DOHH2 (cell line): Measurements from ENCODE around the gene CDY2B.
"Not testable (repeated sequence)": the region's sequence is repeated elsewhere in the genome, so short reads cannot be mapped to it uniquely, and the experiment has no call there.

Experiments used
- EZH2phosphoT487 ChIP-seq: fragments of 200-600 bp; sonication (generic); IDR thresholded peaks from 2 replicates; pipeline ENCODE4 v1.6.1; 2017; ENCODE audit warnings: borderline replicate concordance, mild to moderate bottlenecking, antibody characterized with exemption, low read length, moderate library complexity, mixed read lengths
- TF ChIP-seq, protein P1 (sequence below): fragments of 200-600 bp; sonication (generic); IDR thresholded peaks from one replicate; pipeline ENCODE4 v1.5.1; 2014; ENCODE audit warnings: antibody characterized with exemption, mild to moderate bottlenecking, low read depth, low read length; ENCODE audit not compliant: poor library complexity, severe bottlenecking

DNA sequence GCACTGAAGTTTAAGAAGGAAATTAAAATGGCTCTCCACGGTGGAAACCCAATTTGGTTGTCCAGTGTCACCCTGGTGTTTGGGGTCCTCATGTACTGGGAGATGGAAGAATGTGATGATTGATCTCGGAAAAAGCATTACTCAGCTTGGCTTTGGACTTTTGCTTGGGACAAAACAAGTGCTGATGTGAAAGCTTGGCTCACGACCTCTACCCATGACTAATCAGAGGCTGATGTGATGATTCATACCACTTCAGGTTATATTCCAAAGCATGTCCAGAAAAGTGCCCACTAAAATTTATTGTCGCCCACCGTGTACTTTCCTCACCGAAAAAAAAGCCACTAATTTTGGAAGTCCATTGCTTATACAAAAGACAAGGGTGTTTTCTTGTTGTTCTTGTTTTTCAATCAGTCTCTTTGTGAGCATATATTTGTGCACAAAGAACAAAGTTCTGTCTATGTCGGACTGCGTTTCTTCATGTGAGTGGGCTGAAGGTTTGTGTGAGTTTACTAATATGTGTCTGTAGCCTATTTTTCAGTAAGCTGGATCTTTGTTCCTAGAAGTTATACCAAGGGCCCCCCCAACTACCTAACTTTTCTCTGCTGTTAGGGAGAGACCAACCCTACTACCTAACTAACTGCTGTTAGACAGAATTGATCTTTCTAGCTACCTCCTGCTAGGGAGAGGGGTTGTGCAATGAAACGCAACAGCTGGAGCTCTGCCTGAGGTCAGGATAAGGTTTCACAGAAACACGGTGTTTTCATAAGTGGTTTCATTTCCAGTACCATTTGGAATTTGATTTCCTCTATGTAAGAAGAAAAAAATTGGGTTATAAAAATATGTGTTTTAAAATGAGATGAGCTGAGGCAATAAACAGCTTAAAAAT lies 22.8 kb downstream of the CDY2B start:
- TF ChIP-seq, protein P1, sequence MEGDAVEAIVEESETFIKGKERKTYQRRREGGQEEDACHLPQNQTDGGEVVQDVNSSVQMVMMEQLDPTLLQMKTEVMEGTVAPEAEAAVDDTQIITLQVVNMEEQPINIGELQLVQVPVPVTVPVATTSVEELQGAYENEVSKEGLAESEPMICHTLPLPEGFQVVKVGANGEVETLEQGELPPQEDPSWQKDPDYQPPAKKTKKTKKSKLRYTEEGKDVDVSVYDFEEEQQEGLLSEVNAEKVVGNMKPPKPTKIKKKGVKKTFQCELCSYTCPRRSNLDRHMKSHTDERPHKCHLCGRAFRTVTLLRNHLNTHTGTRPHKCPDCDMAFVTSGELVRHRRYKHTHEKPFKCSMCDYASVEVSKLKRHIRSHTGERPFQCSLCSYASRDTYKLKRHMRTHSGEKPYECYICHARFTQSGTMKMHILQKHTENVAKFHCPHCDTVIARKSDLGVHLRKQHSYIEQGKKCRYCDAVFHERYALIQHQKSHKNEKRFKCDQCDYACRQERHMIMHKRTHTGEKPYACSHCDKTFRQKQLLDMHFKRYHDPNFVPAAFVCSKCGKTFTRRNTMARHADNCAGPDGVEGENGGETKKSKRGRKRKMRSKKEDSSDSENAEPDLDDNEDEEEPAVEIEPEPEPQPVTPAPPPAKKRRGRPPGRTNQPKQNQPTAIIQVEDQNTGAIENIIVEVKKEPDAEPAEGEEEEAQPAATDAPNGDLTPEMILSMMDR, result not testable (repeated sequence)
- TF ChIP-seq EZH2phosphoT487, result not testable (repeated sequence)
